RWPE2 (cell line): ENCODE results near the gene CARD14.

Source experiments
- ATAC-seq: fragments of 200-7000 bp; cut with Tn5 transposase; 3 replicates; pipeline ENCODE4 v1.9.1; 2021; ENCODE audit warnings: low read depth
- DNase-seq: peaks from one replicate; pipeline ENCODE4 v3.0.0-alpha.2; 2020; ENCODE audit warnings: low spot score
- H3K27ac ChIP-seq: fragments of 450-650 bp; 2 replicates; pipeline ENCODE4 v1.5.1; 2017; ENCODE audit warnings: mild to moderate bottlenecking; ENCODE audit not compliant: poor library complexity, severe bottlenecking
- H3K27me3 ChIP-seq: fragments of 250-450 bp; sonication (Bioruptor Pico); 2 replicates; pipeline ENCODE4 v1.5.1; 2021; ENCODE audit warnings: mild to moderate bottlenecking, moderate library complexity; ENCODE audit not compliant: insufficient read depth, poor library complexity, severe bottlenecking
- H3K36me3 ChIP-seq: fragments of 250-450 bp; sonication (Bioruptor Pico); 2 replicates; pipeline ENCODE4 v1.5.1; 2020; ENCODE audit warnings: low read depth, mild to moderate bottlenecking, moderate library complexity
- H3K4me1 ChIP-seq: fragments of 250-450 bp; sonication (Bioruptor Pico); 2 replicates; pipeline ENCODE4 v1.5.1; 2021; ENCODE audit warnings: mild to moderate bottlenecking, moderate library complexity; ENCODE audit not compliant: insufficient read depth, poor library complexity, severe bottlenecking
- H3K4me3 ChIP-seq: fragments of 250-450 bp; sonication (Bioruptor Pico); 2 replicates; pipeline ENCODE4 v1.5.1; 2021; ENCODE audit warnings: mild to moderate bottlenecking, moderate library complexity; ENCODE audit not compliant: severe bottlenecking
- H3K9me3 ChIP-seq: fragments of 250-450 bp; sonication (Bioruptor Pico); 2 replicates; pipeline ENCODE4 v1.5.1; 2021; ENCODE audit warnings: mild to moderate bottlenecking, moderate library complexity; ENCODE audit not compliant: severe bottlenecking
- TF ChIP-seq, protein P1 (sequence below): fragments of 450-650 bp; IDR thresholded peaks from one replicate; pipeline ENCODE4 v1.5.1; 2017; ENCODE audit warnings: mild to moderate bottlenecking, moderate library complexity; ENCODE audit not compliant: poor library complexity, severe bottlenecking

CARD14 gene

DNA sequence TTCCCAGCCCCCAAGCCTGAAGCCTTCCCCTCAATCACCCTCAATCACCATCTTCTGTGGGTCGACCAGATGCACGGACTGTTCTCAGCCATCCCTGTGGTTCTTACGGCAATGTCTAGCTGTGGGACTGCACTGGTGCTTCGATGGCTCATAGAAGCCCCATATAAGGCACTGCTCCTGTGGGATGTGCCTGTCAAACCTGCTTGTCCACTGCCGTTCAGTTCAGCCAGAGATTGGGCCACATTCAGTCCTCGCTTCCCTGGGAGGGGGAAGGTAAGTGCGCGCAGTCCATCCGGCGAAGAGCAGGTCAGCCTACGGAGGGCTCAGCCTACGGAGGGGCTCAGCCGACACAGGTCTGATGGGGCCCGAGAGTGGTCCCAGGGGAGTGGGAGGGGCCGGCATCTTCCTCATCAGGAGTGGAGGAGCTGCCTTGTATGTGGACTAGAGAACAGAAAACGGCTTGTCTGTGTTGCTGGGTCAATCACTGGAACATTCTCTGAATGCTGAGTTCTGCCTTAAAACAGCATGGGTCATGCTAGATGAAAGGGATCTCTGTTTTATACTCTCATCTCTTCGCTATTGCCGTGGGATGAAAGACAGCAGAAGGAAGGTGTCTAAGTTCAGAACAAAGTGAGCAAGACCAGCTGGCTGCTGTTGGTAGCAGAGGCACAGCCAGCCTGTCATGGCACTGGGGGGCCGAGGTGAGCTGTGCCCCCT lies at the start of gene CARD14:
TSS of gene CARD14 (plus strand) at position 247 of the 717 bp plus-strand sequence. CDS start 11,409 bp downstream, outside the sequence.
- TF ChIP-seq, protein P1, sequence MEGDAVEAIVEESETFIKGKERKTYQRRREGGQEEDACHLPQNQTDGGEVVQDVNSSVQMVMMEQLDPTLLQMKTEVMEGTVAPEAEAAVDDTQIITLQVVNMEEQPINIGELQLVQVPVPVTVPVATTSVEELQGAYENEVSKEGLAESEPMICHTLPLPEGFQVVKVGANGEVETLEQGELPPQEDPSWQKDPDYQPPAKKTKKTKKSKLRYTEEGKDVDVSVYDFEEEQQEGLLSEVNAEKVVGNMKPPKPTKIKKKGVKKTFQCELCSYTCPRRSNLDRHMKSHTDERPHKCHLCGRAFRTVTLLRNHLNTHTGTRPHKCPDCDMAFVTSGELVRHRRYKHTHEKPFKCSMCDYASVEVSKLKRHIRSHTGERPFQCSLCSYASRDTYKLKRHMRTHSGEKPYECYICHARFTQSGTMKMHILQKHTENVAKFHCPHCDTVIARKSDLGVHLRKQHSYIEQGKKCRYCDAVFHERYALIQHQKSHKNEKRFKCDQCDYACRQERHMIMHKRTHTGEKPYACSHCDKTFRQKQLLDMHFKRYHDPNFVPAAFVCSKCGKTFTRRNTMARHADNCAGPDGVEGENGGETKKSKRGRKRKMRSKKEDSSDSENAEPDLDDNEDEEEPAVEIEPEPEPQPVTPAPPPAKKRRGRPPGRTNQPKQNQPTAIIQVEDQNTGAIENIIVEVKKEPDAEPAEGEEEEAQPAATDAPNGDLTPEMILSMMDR: no peak
- H3K9me3 ChIP-seq: no peaks in the 10 kb centered on the region
- no peaks in the 10 kb centered on the region for H3K4me1 ChIP-seq
- DNase-seq (no peak), ATAC-seq (peak; percentile 89)
- no peaks in the 10 kb centered on the region for H3K27me3 ChIP-seq
- no peak within 1 kb of the TSS for H3K27ac ChIP-seq
- no peaks in the 10 kb centered on the region for H3K36me3 ChIP-seq
- H3K4me3 ChIP-seq: no peak within 1 kb of the TSS

DNA sequence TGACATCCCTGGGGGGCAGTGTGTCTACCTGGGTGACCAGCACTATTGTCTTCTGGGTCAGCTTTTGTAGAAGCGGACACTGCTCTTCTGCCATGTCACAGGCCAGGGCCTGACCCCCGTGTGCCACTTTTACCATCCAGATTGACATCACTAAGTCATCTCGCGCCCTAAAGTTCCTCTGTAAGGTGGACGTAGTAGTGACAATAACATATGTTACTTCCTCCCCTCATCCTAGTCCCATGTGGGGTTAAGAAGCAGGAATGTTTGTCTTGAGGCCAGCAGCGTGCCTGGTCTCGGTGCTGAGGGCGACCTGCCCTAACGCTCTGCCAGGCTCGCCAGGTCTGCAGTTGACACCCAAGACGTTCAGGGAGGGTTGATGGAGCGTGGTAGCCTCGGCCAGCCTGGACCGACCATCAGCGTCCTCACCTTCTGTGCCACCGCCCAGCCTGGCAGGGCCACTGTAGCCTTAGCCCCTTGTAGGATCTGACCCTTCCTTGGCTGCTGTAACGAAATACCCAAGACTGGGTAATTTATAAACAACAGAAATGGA lies 47.7 kb upstream of the CARD14 start:
- TF ChIP-seq, protein P1: no peak
- no peak overlapping the region for H3K4me3 ChIP-seq
- no peaks in the 10 kb centered on the region for H3K36me3 ChIP-seq
- H3K9me3 ChIP-seq: no peaks in the 10 kb centered on the region
- H3K4me1 ChIP-seq: no peaks in the 10 kb centered on the region
- no peak overlapping the region for H3K27ac ChIP-seq
- no peaks in the 10 kb centered on the region for H3K27me3 ChIP-seq
- no peak for DNase-seq
- no peak for ATAC-seq

DNA sequence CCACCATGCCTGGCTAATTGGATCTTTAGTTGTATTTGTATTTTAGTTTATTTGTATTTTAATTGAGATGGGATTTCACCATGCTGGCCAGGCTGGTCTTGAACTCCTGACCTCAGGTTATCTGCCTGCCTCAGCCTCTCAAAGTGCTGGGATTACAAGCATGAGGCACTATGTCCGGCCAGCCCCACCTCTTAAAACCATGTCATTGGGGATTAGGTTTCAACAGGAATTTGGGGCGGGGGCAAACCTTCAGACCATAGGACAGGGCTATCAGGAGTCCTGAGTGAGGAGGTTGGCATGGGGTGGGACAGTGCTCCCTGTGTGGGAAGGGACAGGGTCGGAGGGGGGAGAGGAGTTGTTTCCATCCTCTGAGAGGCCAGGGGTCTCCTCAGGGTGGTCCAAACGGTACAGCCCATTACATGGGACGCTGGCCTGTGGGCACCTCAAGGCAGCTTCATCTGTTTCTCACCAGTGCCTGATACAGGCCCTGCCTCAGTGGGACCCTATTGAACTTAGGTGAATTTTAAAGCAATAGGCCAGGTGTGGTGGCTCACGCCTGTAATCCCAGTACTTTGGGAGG lies 46.8 kb upstream of the CARD14 start:
- ATAC-seq: no peak
- H3K4me1 ChIP-seq: no peaks in the 10 kb centered on the region
- H3K27ac ChIP-seq: no peak overlapping the region
- TF ChIP-seq, protein P1: no peak
- H3K27me3 ChIP-seq: no peaks in the 10 kb centered on the region
- H3K4me3 ChIP-seq: no peak overlapping the region
- H3K36me3 ChIP-seq: no peaks in the 10 kb centered on the region
- no peak for DNase-seq
- H3K9me3 ChIP-seq: no peaks in the 10 kb centered on the region

DNA sequence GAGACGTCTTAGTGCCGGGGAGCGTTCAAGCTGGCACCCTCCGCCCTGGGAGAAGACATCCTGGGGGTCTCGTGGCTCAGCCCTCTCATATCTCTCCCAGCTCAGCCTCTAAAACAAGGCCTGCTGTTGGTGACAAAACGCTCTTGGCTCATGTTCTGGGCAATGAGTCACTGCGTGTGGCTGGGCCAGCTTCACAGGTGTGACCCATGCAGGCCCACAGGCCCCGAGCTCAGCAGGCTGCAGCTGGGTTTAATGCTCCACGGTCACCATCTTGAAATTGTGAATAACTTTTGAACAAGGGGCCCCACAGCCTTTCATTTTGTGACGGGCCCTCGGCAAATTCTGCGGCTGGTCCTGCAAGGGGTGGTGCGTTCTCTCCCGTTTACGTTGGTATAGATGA lies 46.0 kb upstream of the CARD14 start:
- TF ChIP-seq, protein P1: no peak
- no peaks in the 10 kb centered on the region for H3K4me1 ChIP-seq
- H3K9me3 ChIP-seq: no peaks in the 10 kb centered on the region
- DNase-seq (no peak), ATAC-seq (no peak)
- no peaks in the 10 kb centered on the region for H3K36me3 ChIP-seq
- H3K27ac ChIP-seq: no peak overlapping the region
- H3K27me3 ChIP-seq: no peaks in the 10 kb centered on the region
- no peak overlapping the region for H3K4me3 ChIP-seq
